ENCODE data around the gene WFIKKN1.

The WFIKKN1 gene

GRCh38 chr16:630815-631405, at the start of gene WFIKKN1:
WFIKKN1 (plus strand) TSS chr16:630985; CDS start chr16:631254, 269 bp downstream.
- DNase-seq (ENCODE audit: low read depth in 2 of 2) = no peak

- no peak for DNase-seq (ENCODE audit: low read depth in 2 of 2)
Observed at GRCh38 chr16:582218-582613, 48.6 kb upstream of the WFIKKN1 start.

GRCh38 chr16:582614-583331, 48.0 kb upstream of the WFIKKN1 start:
- no peak for DNase-seq (ENCODE audit: low read depth in 2 of 2)

GRCh38 chr16:583470-583814, 47.3 kb upstream of the WFIKKN1 start:
- DNase-seq (ENCODE audit: low read depth in 2 of 2) = no peak

GRCh38 chr16:583815-584591, 46.8 kb upstream of the WFIKKN1 start:
- DNase-seq (ENCODE audit: low read depth in 2 of 2) = no peak

GRCh38 chr16:585351-585750, 45.4 kb upstream of the WFIKKN1 start:
- no peak for DNase-seq (ENCODE audit: low read depth in 2 of 2)

- DNase-seq (ENCODE audit: low read depth in 2 of 2) = no peak
Observed at GRCh38 chr16:586047-586644, 44.6 kb upstream of the WFIKKN1 start.

- DNase-seq (ENCODE audit: low read depth in 2 of 2) = no peak
Observed at GRCh38 chr16:586645-587590, 43.9 kb upstream of the WFIKKN1 start.

GRCh38 chr16:588639-588888, 42.2 kb upstream of the WFIKKN1 start:
- peak in 1 of 2 donors; percentile 23 for DNase-seq (ENCODE audit: low read depth in 2 of 2)

- DNase-seq (ENCODE audit: low read depth in 2 of 2) = peak; percentile 97 to 99
Observed at GRCh38 chr16:588889-589657, 41.7 kb upstream of the WFIKKN1 start.

- DNase-seq (ENCODE audit: low read depth in 2 of 2) = peak; percentile 97
Observed at GRCh38 chr16:589658-590187, 41.1 kb upstream of the WFIKKN1 start, which contains the start of gene RAB40C. RAB40C (plus strand) TSS chr16:590066; CDS start chr16:590292, 226 bp downstream.

- no peak for DNase-seq (ENCODE audit: low read depth in 2 of 2)
Observed at GRCh38 chr16:590188-590814, 40.5 kb upstream of the WFIKKN1 start.

- DNase-seq (ENCODE audit: low read depth in 2 of 2) = no peak
Observed at GRCh38 chr16:590815-591200, 40.0 kb upstream of the WFIKKN1 start.

- DNase-seq (ENCODE audit: low read depth in 2 of 2) = no peak
Observed at GRCh38 chr16:591231-591630, 39.6 kb upstream of the WFIKKN1 start.

GRCh38 chr16:591892-592517, 38.8 kb upstream of the WFIKKN1 start:
- no peak for DNase-seq (ENCODE audit: low read depth in 2 of 2)

GRCh38 chr16:592518-593306, 38.1 kb upstream of the WFIKKN1 start:
- no peak for DNase-seq (ENCODE audit: low read depth in 2 of 2)

- no peak for DNase-seq (ENCODE audit: low read depth in 2 of 2)
Observed at GRCh38 chr16:593406-593805, 37.4 kb upstream of the WFIKKN1 start.

- DNase-seq (ENCODE audit: low read depth in 2 of 2) = no peak
Observed at GRCh38 chr16:593807-594206, 37.0 kb upstream of the WFIKKN1 start.

GRCh38 chr16:595094-595528, 35.7 kb upstream of the WFIKKN1 start:
- DNase-seq (ENCODE audit: low read depth in 2 of 2) = no peak

All from stimulated activated CD8-positive, alpha-beta memory T cell treated with anti-CD3 and anti-CD28 coated beads, Interleukin-7, amount 100 ng/mL, for 1 hour (primary cell).